Fibroblast of the aortic adventitia (primary cell): Measurements from ENCODE around the gene WDR82. TPM values are rescaled to one million over a fixed set of nuclear protein-coding genes. Genes with fewer than 3 reads are reported as not detected.

Experiments used
- DNase-seq: peaks from one replicate; pipeline ENCODE4 v3.0.0-alpha.2; 2010; ENCODE audit warnings: low read depth
- H3K4me3 ChIP-seq: 2 replicates; pipeline ENCODE4 v1.5.1; 2011; ENCODE audit warnings: low read depth, mild to moderate bottlenecking, control low read depth, low read length, moderate library complexity
- CTCF ChIP-seq: IDR thresholded peaks from 2 replicates; pipeline ENCODE4 v1.5.1; 2011; ENCODE audit warnings: mild to moderate bottlenecking, low read length, control low read depth, inconsistent platforms; ENCODE audit not compliant: insufficient read depth
- total RNA-seq: library from RNA; depleted of rRNA; stranded (reverse); fragments of >200 nt; gene quantifications from 2 replicates; pipeline ENCODE4 v1.2.3, GENCODE V29; 2012; ENCODE audit warnings: low replicate concordance

WDR82 gene
- total RNA-seq, 1 donor: 61.5 TPM

GRCh38 chr3:52238761-52239701 lies 39.4 kb downstream of the WDR82 start, which contains the start of gene TWF2:
Gene TWF2, minus strand, starts transcription at chr3:52239158. Its CDS starts 142 bp downstream, at chr3:52239016.
- peak within 1 kb of the TSS; percentile 78 for H3K4me3 ChIP-seq
- TF ChIP-seq CTCF: peak; percentile 56
- DNase-seq: peak; percentile 74

- no peak for DNase-seq
- no peak for TF ChIP-seq CTCF
- H3K4me3 ChIP-seq: peak overlapping the region; percentile 78
Observed at GRCh38 chr3:52238193-52238760, 40.2 kb downstream of the WDR82 start.

- peak; percentile 85 for DNase-seq
- TF ChIP-seq CTCF: no peak
Observed at GRCh38 chr3:52237657-52238172, 40.7 kb downstream of the WDR82 start.

GRCh38 chr3:52237006-52237656 lies 41.3 kb downstream of the WDR82 start:
- TF ChIP-seq CTCF: no peak
- H3K4me3 ChIP-seq: peak overlapping the region; percentile 78
- no peak for DNase-seq

More at GRCh38 chr3:52237657-52238172, 40.7 kb downstream of the WDR82 start:
- peak overlapping the region; percentile 78 for H3K4me3 ChIP-seq

GRCh38 chr3:52236424-52236886 lies 42.0 kb downstream of the WDR82 start:
- TF ChIP-seq CTCF: no peak
- DNase-seq: no peak

GRCh38 chr3:52234516-52235447 lies 43.7 kb downstream of the WDR82 start:
- H3K4me3 ChIP-seq: no peak overlapping the region
- DNase-seq: no peak
- no peak for TF ChIP-seq CTCF

More at GRCh38 chr3:52236424-52236886, 42.0 kb downstream of the WDR82 start:
- H3K4me3 ChIP-seq: peak overlapping the region; percentile 35
